HG03196 (cell line): Measurements from ENCODE around the gene GALNT3.
A peak's percentile ranks its signal among the peaks of the same experiment; 100 is the strongest.

Experiments
- ATAC-seq: cut with Tn5 transposase; IDR thresholded peaks from one replicate; pipeline ENCODE4 v1.9.1; 2021; ENCODE audit not compliant: unreplicated experiment

GALNT3 gene

GRCh38 chr2:165796819-165797530 is 2.9 kb upstream of the GALNT3 start:
- no peak for ATAC-seq

DNA sequence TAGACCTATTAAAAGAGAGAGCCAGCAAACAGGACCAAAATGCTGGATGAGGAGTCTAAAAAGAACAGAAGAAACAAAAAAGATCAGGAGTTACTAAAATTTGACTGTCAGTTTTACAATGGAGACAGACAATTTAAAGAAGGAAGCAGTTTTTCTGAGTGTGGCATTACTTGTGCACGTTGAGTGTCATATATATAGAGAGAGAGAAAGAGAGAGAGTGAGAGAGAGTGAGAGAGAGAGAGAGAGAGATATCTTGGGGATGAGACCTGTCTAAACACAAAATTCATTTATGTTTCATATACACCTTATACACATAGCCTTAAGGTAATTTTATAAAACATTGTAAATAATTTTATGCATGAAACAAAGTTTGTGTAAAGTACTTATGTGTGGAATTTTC is 2.1 kb upstream of the GALNT3 start:
- no peak for ATAC-seq

- peak; percentile 21 for ATAC-seq
Observed at GRCh38 chr2:165795011-165795410, 964 bp upstream of the GALNT3 start.

- ATAC-seq, result peak; percentile 98
Observed at GRCh38 chr2:165794536-165794928, 485 bp upstream of the GALNT3 start.

GRCh38 chr2:165793161-165793778 is 777 bp downstream of the GALNT3 start:
- no peak for ATAC-seq

DNA sequence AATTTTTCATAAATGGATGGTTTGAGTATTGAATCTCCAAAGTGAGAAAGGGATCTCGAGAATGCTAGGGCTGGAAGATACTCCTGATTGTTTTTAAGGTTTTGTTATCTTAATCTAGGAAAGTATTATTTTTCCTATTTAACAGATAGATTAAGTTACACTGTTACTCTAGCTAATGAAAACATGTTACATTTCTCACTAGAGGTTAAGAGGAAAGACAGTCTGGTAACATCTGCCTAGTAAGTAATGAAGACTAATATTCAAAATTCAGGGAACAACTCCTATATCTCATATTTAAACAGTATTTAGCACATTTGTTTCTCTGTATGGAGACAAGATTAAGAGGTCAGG is 2.0 kb downstream of the GALNT3 start:
- no peak for ATAC-seq

DNA sequence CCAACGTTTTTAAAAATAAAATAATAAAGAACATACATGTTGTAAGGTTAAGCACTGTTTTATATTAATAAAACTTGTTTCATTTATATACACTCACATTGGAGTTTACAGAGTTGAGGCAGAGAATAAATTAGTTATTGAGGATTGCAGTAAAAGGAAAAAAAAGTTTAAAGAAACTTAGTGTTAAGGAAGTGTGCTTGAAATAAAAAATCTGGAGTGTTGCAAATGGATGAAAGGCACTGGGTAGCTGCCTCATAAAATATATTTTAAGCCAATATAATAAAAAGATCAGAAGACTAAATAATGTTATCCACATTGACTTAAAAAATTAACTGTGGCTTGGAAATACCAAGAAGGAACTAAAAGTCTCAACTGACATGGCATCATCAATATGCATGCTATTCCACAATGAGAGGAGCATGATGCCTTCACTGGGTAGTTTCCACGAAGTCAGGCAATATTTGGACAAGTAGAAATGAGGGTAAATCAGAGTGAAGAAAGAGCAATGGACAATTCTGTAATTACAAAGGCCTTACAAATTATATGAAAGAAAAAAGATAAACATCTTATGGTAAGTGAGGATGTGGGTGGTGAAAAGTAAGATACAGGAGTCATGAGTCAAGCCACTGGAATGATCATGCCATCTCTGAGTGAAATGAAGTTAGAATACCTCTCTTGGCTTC is 2.5 kb downstream of the GALNT3 start:
- ATAC-seq, result no peak

GRCh38 chr2:165790466-165790865 is 3.6 kb downstream of the GALNT3 start:
- ATAC-seq, result no peak

- no peak for ATAC-seq
Observed at GRCh38 chr2:165787334-165787733, 6.7 kb downstream of the GALNT3 start.

- no peak for ATAC-seq
Observed at GRCh38 chr2:165779706-165780105, 14.3 kb downstream of the GALNT3 start.

DNA sequence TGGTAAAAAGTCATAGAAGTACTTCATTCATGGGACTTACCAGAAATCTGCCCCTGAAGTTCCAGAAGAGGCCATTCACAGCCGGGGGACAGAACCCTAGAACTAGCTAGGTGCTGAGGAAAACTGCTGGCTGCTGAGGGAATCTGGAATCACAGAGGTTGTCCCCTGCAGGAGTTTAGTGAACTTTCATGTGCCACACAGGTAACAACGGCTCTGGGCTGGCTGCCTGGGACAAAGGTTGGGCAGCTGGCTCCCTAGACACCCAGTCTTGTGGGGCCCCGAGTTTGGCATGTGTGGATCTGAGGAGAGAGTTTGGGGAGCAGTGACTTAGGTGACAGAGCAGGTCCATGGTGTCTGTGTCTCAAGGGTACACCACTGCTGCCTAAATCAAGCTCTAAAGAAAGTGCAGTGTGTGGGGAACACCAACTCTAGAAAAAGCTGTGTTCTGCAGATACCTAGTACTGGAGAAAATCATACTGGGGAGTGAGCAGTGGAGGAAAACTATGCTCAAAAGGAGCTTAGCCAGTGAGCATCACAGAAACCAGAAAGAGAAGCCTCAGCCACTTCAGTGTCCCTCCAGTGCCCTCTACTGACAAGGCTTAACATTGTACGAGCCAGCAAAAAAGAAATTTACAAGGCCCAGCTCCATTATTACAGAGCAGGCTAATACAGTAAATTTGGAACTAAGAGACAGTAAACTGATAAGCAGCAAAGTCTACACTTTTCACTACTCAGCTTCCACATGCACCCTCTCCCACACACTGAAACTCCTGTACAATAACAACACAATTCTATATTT is 15.2 kb downstream of the GALNT3 start:
- no peak for ATAC-seq

GRCh38 chr2:165778187-165778556 is 15.9 kb downstream of the GALNT3 start:
- no peak for ATAC-seq

DNA sequence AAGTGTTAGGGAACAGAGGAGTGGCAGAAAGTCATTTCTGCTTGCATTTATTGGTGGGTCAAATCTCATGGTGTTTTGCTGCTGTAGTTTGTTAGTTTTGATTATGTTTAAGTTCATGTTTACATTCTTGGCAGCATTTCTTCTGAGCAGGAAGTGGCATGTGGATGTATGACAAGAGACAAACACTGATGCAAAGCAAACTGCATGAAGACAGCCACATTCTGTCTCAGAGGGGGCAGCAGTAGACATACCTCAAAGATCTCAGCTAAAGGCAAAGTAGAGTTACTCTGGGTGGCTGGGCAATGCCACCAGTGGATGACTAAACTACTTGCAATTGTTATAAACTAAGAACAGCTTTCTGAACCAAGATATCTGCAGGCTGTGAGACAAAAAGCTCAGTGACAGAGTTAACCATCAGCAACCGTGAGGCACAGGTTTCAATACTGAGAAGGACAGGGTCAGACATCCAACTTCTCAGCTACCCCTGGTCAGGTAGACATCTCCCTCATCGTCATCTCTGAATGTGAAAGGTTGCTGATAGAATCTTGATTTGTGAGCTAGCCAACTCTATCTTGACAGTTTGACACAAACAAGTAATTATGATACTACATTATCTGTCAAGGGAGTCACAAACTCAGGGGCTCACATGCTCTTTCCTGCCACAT is 16.4 kb downstream of the GALNT3 start:
- ATAC-seq, result no peak

DNA sequence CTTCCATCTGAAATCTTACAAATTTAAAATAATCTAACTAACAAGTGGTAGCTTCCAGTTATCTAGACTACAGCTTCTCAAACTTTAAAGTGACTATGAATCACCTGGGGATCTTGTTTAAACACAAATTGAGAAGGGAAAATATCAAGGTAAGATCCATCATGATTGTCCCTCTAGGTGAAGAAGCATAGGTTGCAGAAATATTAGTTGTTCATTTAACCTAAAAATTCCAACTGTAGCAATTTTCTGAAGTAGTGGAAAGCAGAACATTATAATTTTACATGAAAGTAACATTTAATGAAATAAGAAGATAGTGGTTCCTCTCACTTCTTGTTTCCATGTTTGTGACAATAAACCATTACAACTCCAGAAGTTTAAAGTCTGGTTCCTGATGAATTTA is 17.3 kb downstream of the GALNT3 start:
- no peak for ATAC-seq

DNA sequence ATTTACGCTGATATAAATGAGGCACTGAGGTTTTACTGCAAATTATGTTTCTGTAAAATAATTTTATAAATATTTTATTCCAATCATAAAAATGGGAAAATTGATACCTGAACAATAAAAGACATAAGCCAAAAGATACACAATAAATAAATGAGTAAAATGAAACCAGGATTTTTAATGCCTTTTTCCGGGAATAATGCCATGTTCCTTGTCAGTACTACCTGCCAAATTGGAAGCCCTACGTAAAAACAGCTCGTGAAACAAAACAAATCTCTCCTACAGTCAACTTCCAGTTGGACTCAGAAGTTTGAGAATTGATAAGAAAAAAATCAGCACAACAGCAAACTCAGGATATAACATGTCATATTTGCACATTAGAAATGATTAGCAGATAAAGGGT is 18.0 kb downstream of the GALNT3 start:
- no peak for ATAC-seq

DNA sequence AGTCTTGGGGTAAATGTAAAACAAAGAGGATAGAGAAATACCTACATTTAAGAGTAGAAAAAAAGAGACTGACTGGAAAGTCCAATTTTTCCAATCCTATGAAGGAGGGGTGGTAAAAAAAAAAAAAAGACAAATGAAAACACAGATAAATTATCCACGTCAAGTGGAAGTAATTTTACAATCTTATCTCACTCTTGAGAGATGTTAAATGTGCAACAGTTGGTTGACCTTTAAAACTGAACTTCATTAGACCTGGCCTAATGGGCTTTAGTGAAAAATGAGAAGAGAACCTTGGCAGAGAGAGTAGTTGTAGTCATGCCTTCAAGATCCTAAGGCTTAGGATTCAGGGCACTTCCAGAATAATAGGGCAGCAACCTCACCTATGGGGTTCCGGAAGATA is 20.4 kb downstream of the GALNT3 start:
- ATAC-seq, result no peak

DNA sequence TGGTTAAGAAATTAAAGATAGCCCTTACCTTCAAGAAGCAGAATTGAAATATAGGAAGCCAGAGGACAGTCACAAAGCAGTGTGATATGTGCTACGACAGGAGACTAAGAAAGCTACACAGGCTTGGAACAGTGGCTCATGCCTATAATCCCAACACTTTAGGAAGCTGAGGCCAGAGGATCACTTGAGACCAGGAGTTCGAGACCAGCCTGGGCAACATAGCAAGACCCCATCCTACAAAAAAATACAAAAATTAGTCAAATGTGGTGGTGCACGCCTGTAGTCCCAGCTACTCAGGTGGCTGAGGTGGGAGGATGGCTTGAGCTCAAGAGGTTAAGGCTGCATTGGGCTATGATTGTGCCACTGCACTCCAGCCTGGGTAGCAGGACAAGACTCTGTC is 21.9 kb downstream of the GALNT3 start:
- no peak for ATAC-seq

GRCh38 chr2:165766326-165766927 is 27.6 kb downstream of the GALNT3 start:
- ATAC-seq, result no peak

GRCh38 chr2:165762723-165763122 is 31.3 kb downstream of the GALNT3 start:
- no peak for ATAC-seq

DNA sequence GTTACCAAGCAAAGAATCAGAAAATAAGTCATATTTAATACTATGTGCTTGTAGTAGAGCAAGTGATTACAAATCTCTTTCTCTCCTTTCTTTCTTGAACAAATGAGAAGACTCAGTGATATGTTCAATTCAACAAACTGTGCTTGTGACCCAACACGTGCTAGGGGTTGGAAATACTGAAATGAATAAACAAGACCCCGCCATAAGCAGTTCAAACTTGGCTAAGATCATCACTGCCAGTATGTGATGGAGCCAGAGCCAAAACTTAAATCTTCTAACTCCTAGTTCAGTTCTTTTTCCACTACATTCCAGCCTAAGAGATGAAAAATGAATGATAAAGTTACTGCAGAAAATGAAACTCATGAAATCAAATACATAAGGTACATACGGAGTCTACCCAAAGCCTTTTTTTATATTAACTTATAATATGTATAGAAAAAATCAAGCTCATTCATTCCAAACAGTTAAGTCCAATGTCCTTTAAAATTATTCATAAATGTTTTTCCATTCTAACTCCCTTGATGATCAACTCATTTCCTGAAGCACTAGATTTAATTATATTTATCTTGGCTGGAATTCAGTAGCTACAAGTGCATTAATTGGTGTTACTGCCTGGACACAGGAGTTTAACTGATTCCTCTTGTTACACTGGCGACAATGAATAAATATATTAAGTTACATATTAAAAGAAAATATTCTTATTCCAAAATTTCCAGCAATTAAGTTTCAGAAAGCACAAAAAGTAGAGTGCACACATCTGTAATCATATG is 36.0 kb downstream of the GALNT3 start:
- ATAC-seq, result no peak
